HCT116 (cell line): ENCODE data around the gene ECT2. TPM values are rescaled to one million over a fixed set of nuclear protein-coding genes. Genes with fewer than 3 reads are reported as not detected.

ENCODE experiments used
- ATAC-seq: fragments of 200-7000 bp; cut with Tn5 transposase; 2 replicates; pipeline ENCODE4 v1.9.1; 2020; ENCODE audit warnings: mild to moderate bottlenecking, moderate library complexity
- BruUV-seq: library from RNA; stranded (reverse); fragments of 400-500 nt; replicated peaks from 2 replicates; lab custom pipeline; 2021; lab: Mats Ljungman, UMichigan
- CTCF ChIA-PET: fragments of 300-600 bp; sonication (Branson Sonifier 250); formaldehyde crosslinking; loops from one replicate; lab custom pipeline; 2021; ENCODE audit warnings: antibody characterized with exemption; lab: Charles Lee
- POLR2A ChIA-PET: fragments of 300-600, 350-600 bp; sonication (Branson Sonifier 250); formaldehyde crosslinking; loops from one replicate; lab custom pipeline; 2021; ENCODE audit warnings: antibody characterized with exemption; lab: Charles Lee
- RAD21 ChIA-PET, 2 experiments: fragments of 300-600 bp; sonication (Branson Sonifier 250); formaldehyde crosslinking; loops; one replicate each; lab custom pipeline; 2023; ENCODE audit warnings: low total read pairs in 2 of 2; ENCODE audit not compliant: uncharacterized antibody in 2 of 2, unreplicated experiment in 2 of 2, low non-redundant PET in 1 of 2; lab: Charles Lee
- DNase-seq: peaks from one replicate; pipeline ENCODE4 v3.0.0-alpha.2; 2010; ENCODE audit warnings: low read depth, low spot score
- H2AFZ ChIP-seq: fragments of 200-600 bp; shearing (Covaris generic), sonication (generic); 2 replicates; pipeline ENCODE4 v1.6.1; 2017; ENCODE audit warnings: low read depth, mixed run types, mixed read lengths, antibody characterized with exemption, low read length; ENCODE audit not compliant: poor library complexity, severe bottlenecking
- H3K27ac ChIP-seq: 2 replicates; pipeline ENCODE4 v1.5.1; 2012; ENCODE audit warnings: low read depth, low read length
- H3K27me3 ChIP-seq: fragments of 200-600 bp; sonication (generic); 2 replicates; pipeline ENCODE4 v1.6.1; 2016; ENCODE audit warnings: mixed run types, low read length, mixed read lengths; ENCODE audit not compliant: insufficient read depth
- H3K36me3 ChIP-seq, 2 experiments: fragments of 200-500 bp in 1 of 2; fragments of 200-600 bp in 1 of 2; sonication (Bioruptor generic) in 1 of 2; sonication (generic) in 1 of 2; 2 replicates each; pipeline versions ENCODE4 v1.5.1 to v1.6.1; 2014 to 2016; ENCODE audit warnings: low read length in 2 of 2, inconsistent platforms in 1 of 2, mixed read lengths in 1 of 2, mixed run types in 1 of 2; ENCODE audit not compliant: insufficient read depth in 2 of 2, control insufficient read depth in 1 of 2
- H3K4me1 ChIP-seq, 2 experiments: fragments of 200-600 bp in 1 of 2; sonication (generic) in 1 of 2; 2 replicates each; pipeline versions ENCODE4 v1.5.1 to v1.6.1; 2012 to 2017; ENCODE audit warnings: low read length in 2 of 2, inconsistent platforms in 1 of 2, mild to moderate bottlenecking in 1 of 2, mixed read lengths in 1 of 2, mixed run types in 1 of 2, moderate library complexity in 1 of 2; ENCODE audit not compliant: insufficient read depth in 2 of 2, control insufficient read depth in 1 of 2
- H3K4me2 ChIP-seq: fragments of 200-600 bp; sonication (generic); 2 replicates; pipeline ENCODE4 v1.6.1; 2017; ENCODE audit warnings: mixed run types, low read length, mixed read lengths
- H3K4me3 ChIP-seq, 2 experiments: fragments of 200-600 bp in 1 of 2; sonication (generic) in 1 of 2; replicated peaks in 1 of 2; 2 replicates each; pipeline ENCODE4 v1.5.1; 2011 to 2016; ENCODE audit warnings: low read length in 2 of 2, control low read depth in 1 of 2, low read depth in 1 of 2, mild to moderate bottlenecking in 1 of 2, mixed read lengths in 1 of 2, mixed run types in 1 of 2
- H3K79me2 ChIP-seq: fragments of 200-600 bp; sonication (generic); 2 replicates; pipeline ENCODE4 v1.6.1; 2017; ENCODE audit warnings: mild to moderate bottlenecking, mixed run types, low read length, moderate library complexity, mixed read lengths; ENCODE audit not compliant: insufficient read depth
- H3K9ac ChIP-seq: fragments of 200-600 bp; sonication (generic); 2 replicates; pipeline ENCODE4 v1.6.1; 2016; ENCODE audit warnings: low read length, mixed read lengths
- H3K9me2 ChIP-seq: fragments of 200-600 bp; sonication (generic), shearing (Covaris generic); 2 replicates; pipeline ENCODE4 v1.6.1; 2017; ENCODE audit warnings: mixed run types, mild to moderate bottlenecking, moderate library complexity; ENCODE audit not compliant: insufficient read depth
- H3K9me3 ChIP-seq, 2 experiments: fragments of 200-500 bp in 1 of 2; fragments of 200-600 bp in 1 of 2; sonication (Bioruptor generic) in 1 of 2; sonication (generic) in 1 of 2; 2 replicates each; pipeline ENCODE4 v1.6.1; 2014 to 2017; ENCODE audit warnings: low read length in 2 of 2, mixed read lengths in 2 of 2, inconsistent platforms in 1 of 2, low read depth in 1 of 2, mild to moderate bottlenecking in 1 of 2, mixed run types in 1 of 2, moderate library complexity in 1 of 2; ENCODE audit not compliant: control insufficient read depth in 1 of 2, insufficient read depth in 1 of 2
- H4K20me1 ChIP-seq: fragments of 200-600 bp; sonication (generic), shearing (Covaris generic); 2 replicates; pipeline ENCODE4 v1.6.1; 2017; ENCODE audit warnings: mixed run types, mild to moderate bottlenecking, moderate library complexity; ENCODE audit not compliant: insufficient read depth
- CBX3 ChIP-seq: IDR thresholded peaks from 2 replicates; pipeline ENCODE4 v1.6.1; 2012; ENCODE audit warnings: low read depth
- CEBPB ChIP-seq: IDR thresholded peaks from 2 replicates; pipeline ENCODE4 v1.6.1; 2012; ENCODE audit warnings: low read depth
- EGR1 ChIP-seq: IDR thresholded peaks from 2 replicates; pipeline ENCODE4 v1.6.1; 2012; ENCODE audit warnings: low read depth
- ELF1 ChIP-seq: IDR thresholded peaks from 2 replicates; pipeline ENCODE4 v1.6.1; 2012; ENCODE audit warnings: low read depth, borderline replicate concordance
- EZH2 ChIP-seq: fragments of 200-600 bp; sonication (generic); IDR thresholded peaks from 2 replicates; pipeline ENCODE4 v1.6.1; 2017; ENCODE audit warnings: antibody characterized with exemption, mixed run types
- EZH2phosphoT487 ChIP-seq: fragments of 200-600 bp; IDR thresholded peaks from 2 replicates; pipeline ENCODE4 v1.6.1; 2018; ENCODE audit warnings: antibody characterized with exemption, borderline replicate concordance
- JUND ChIP-seq: IDR thresholded peaks from 2 replicates; pipeline ENCODE4 v1.6.1; 2012
- POLR2A ChIP-seq: IDR thresholded peaks from 2 replicates; pipeline ENCODE4 v1.7.0; 2011; ENCODE audit warnings: borderline replicate concordance; ENCODE audit not compliant: insufficient read depth, insufficient read length; ENCODE audit errors: extremely low read depth
- RAD21 ChIP-seq: IDR thresholded peaks from 2 replicates; pipeline ENCODE4 v1.6.1; 2012; ENCODE audit warnings: low read depth, mild to moderate bottlenecking
- SIN3A ChIP-seq: IDR thresholded peaks from 2 replicates; pipeline ENCODE4 v1.6.1; 2012; ENCODE audit warnings: low read depth
- SP1 ChIP-seq: IDR thresholded peaks from 2 replicates; pipeline ENCODE4 v1.6.1; 2012; ENCODE audit warnings: low read depth
- SRF ChIP-seq: IDR thresholded peaks from 2 replicates; pipeline ENCODE4 v1.6.1; 2012; ENCODE audit warnings: low read depth
- TCF7L2 ChIP-seq: IDR thresholded peaks from 2 replicates; pipeline ENCODE4 v1.7.0; 2011; ENCODE audit warnings: borderline replicate concordance, inconsistent platforms; ENCODE audit not compliant: insufficient read depth, insufficient read length; ENCODE audit errors: extremely low read depth
- YY1 ChIP-seq: IDR thresholded peaks from 2 replicates; pipeline ENCODE4 v1.6.1; 2011; ENCODE audit warnings: low read length, low read depth, moderate library complexity, mild to moderate bottlenecking; ENCODE audit not compliant: insufficient replicate concordance; ENCODE audit errors: extremely low read depth
- ZFX ChIP-seq: fragments of 450-650 bp; IDR thresholded peaks from 2 replicates; pipeline ENCODE4 v1.6.1; 2017
- intact Hi-C: fragments of 100-400 bp; cut with micrococcal nuclease; formaldehyde crosslinking; loops from 2 replicates; pipeline ENCODE4 v1.10.0; 2022
- total RNA-seq: library from RNA; stranded (reverse); gene quantifications from one replicate; pipeline ENCODE4 v1.2.1, GENCODE V29; 2021; ENCODE audit not compliant: unreplicated experiment
- TF ChIP-seq, protein P1 (sequence below), 3 experiments: fragments of 200-600 bp in 1 of 3; sonication (generic) in 1 of 3; IDR thresholded peaks in 2 of 3; conservative IDR thresholded peaks in 1 of 3; 2 replicates each; pipeline ENCODE4 v1.5.1; 2012 to 2017; ENCODE audit warnings: low read depth in 2 of 3, low read length in 2 of 3, antibody characterized with exemption in 1 of 3, borderline replicate concordance in 1 of 3, control low read depth in 1 of 3, mild to moderate bottlenecking in 1 of 3, mixed read lengths in 1 of 3, mixed run types in 1 of 3, moderate library complexity in 1 of 3; ENCODE audit not compliant: insufficient read depth in 1 of 3
- TF ChIP-seq, protein P2 (sequence below): IDR thresholded peaks from 2 replicates; pipeline ENCODE4 v1.6.1; 2011; ENCODE audit warnings: mild to moderate bottlenecking, low read length, moderate library complexity; ENCODE audit not compliant: insufficient replicate concordance; ENCODE audit errors: extremely low read depth
- TF ChIP-seq, protein P3 (sequence below): IDR thresholded peaks from 2 replicates; pipeline ENCODE4 v1.6.1; 2012
- TF ChIP-seq, protein P4 (sequence below): IDR thresholded peaks from 2 replicates; pipeline ENCODE4 v1.6.1; 2012; ENCODE audit warnings: low read depth

The ECT2 gene
- total RNA-seq, 1 experiment from 2014 or later = 95.6 TPM

DNA sequence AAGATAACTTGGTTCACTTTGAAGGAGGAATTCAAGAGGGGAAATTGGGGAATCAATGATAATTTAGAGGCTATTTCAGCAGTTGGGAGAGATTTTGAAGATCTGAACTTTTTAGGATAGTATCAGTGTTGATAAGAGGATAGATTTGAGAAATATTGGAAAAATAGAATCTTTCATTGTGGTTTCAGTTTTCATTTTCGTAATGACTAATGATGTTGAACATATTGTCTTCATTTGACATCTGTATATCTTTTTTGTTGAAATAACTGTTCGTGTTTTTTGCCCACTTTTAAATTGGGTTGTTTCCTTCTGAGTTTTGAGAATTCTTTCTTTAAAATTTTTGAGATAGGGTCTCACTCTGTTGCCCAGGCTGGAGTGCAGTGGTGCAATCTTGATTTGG, 21.1 kb downstream of the ECT2 start:
- ATAC-seq = no peak
- H3K79me2 ChIP-seq = peaks cover 69% of the 10 kb centered on the region
- TF ChIP-seq SIN3A = no peak
- TF ChIP-seq EGR1 = no peak
- TF ChIP-seq SRF = no peak
- no peak for TF ChIP-seq ZFX
- TF ChIP-seq EZH2 = no peak
- TF ChIP-seq TCF7L2 = no peak
- TF ChIP-seq, protein P1, sequence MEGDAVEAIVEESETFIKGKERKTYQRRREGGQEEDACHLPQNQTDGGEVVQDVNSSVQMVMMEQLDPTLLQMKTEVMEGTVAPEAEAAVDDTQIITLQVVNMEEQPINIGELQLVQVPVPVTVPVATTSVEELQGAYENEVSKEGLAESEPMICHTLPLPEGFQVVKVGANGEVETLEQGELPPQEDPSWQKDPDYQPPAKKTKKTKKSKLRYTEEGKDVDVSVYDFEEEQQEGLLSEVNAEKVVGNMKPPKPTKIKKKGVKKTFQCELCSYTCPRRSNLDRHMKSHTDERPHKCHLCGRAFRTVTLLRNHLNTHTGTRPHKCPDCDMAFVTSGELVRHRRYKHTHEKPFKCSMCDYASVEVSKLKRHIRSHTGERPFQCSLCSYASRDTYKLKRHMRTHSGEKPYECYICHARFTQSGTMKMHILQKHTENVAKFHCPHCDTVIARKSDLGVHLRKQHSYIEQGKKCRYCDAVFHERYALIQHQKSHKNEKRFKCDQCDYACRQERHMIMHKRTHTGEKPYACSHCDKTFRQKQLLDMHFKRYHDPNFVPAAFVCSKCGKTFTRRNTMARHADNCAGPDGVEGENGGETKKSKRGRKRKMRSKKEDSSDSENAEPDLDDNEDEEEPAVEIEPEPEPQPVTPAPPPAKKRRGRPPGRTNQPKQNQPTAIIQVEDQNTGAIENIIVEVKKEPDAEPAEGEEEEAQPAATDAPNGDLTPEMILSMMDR (IDR thresholded peaks at IDR 0.05 in 2 of 3, conservative IDR thresholded peaks at IDR 0.05 in 1 of 3; ENCODE audit: borderline replicate concordance in 1 of 3, insufficient read depth in 1 of 3, low read depth in 2 of 3, low read length in 2 of 3) = no peak
- TF ChIP-seq, protein P2, sequence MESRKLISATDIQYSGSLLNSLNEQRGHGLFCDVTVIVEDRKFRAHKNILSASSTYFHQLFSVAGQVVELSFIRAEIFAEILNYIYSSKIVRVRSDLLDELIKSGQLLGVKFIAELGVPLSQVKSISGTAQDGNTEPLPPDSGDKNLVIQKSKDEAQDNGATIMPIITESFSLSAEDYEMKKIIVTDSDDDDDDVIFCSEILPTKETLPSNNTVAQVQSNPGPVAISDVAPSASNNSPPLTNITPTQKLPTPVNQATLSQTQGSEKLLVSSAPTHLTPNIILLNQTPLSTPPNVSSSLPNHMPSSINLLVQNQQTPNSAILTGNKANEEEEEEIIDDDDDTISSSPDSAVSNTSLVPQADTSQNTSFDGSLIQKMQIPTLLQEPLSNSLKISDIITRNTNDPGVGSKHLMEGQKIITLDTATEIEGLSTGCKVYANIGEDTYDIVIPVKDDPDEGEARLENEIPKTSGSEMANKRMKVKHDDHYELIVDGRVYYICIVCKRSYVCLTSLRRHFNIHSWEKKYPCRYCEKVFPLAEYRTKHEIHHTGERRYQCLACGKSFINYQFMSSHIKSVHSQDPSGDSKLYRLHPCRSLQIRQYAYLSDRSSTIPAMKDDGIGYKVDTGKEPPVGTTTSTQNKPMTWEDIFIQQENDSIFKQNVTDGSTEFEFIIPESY = no peak
- no peak for TF ChIP-seq JUND
- TF ChIP-seq SP1 = no peak
- TF ChIP-seq RAD21 = no peak
- TF ChIP-seq POLR2A = no peak
- TF ChIP-seq, protein P3, sequence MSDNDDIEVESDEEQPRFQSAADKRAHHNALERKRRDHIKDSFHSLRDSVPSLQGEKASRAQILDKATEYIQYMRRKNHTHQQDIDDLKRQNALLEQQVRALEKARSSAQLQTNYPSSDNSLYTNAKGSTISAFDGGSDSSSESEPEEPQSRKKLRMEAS = no peak
- TF ChIP-seq YY1 = no peak
- no peak for TF ChIP-seq CBX3
- no peak for TF ChIP-seq ELF1
- TF ChIP-seq, protein P4, sequence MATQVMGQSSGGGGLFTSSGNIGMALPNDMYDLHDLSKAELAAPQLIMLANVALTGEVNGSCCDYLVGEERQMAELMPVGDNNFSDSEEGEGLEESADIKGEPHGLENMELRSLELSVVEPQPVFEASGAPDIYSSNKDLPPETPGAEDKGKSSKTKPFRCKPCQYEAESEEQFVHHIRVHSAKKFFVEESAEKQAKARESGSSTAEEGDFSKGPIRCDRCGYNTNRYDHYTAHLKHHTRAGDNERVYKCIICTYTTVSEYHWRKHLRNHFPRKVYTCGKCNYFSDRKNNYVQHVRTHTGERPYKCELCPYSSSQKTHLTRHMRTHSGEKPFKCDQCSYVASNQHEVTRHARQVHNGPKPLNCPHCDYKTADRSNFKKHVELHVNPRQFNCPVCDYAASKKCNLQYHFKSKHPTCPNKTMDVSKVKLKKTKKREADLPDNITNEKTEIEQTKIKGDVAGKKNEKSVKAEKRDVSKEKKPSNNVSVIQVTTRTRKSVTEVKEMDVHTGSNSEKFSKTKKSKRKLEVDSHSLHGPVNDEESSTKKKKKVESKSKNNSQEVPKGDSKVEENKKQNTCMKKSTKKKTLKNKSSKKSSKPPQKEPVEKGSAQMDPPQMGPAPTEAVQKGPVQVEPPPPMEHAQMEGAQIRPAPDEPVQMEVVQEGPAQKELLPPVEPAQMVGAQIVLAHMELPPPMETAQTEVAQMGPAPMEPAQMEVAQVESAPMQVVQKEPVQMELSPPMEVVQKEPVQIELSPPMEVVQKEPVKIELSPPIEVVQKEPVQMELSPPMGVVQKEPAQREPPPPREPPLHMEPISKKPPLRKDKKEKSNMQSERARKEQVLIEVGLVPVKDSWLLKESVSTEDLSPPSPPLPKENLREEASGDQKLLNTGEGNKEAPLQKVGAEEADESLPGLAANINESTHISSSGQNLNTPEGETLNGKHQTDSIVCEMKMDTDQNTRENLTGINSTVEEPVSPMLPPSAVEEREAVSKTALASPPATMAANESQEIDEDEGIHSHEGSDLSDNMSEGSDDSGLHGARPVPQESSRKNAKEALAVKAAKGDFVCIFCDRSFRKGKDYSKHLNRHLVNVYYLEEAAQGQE = no peak
- TF ChIP-seq EZH2phosphoT487 = no peak
- TF ChIP-seq CEBPB = no peak
- TF ChIP-seq, all 23 proteins: peak for 0
- H3K4me3 ChIP-seq = no peak overlapping the region
- ChIA-PET POLR2A (no interaction called here), CTCF (no interaction called here), RAD21 (no interaction called here)
- no TSS peak for BruUV-seq
- H3K9me2 ChIP-seq = no peaks in the 10 kb centered on the region
- no peak overlapping the region for H3K27ac ChIP-seq
- H3K4me1 ChIP-seq = no peaks in the 10 kb centered on the region
- no peak overlapping the region for H3K4me2 ChIP-seq
- no peak for DNase-seq
- no peak overlapping the region for H3K9ac ChIP-seq
- H3K27me3 ChIP-seq = no peaks in the 10 kb centered on the region
- no peaks in the 10 kb centered on the region for H3K9me3 ChIP-seq
- no peak overlapping the region for H2AFZ ChIP-seq
- no peaks in the 10 kb centered on the region for H4K20me1 ChIP-seq
- H3K36me3 ChIP-seq = peaks cover 51 to 66% of the 10 kb centered on the region in 2 experiments
- intact Hi-C loops = no loop called here
